NCI-H1048 (cell line): ENCODE measurements around the gene RNH1.

ENCODE experiments used
- DNase-seq: peaks from one replicate; lab custom pipeline; 2025; lab: John Stamatoyannopoulos, UW

The RNH1 gene

DNA sequence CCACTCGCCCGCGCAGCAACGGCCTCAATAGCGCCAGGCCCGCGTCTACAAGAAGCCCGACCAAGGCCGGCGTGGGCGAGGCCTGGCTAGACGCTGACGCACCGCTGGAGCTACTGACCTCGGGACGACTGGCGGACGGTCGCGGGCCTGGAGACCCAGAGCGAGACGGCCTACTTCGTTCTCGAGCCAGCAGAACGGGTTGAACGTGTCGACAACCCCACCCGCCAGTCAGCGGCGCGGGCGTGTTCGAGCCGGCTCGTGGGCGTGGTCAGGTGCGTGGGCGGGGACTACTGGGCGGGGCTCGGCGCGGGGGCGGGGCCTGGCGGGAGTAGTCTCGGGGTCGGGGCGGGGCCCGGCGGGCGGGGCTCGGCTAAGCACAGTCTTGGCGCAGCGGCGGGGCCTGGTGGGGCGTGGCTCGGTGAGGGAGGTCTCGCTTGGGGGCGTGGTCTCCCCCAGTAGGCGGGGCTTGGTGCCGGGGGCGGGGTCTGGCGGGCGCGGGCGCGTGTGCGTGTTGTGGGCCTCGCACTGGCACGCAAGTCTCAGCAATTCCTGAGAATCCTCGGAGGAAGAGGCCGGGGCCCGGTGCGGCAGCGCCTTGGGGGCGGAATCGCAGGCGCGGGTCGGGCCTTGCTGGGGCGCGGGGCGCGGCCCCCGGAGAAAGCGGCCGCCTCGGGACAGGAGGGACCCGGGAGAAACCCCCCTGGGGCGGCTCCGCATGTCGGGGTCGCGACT is at the start of gene RNH1:
Gene RNH1 (minus strand): TSS at position 248 of the 732 bp plus-strand sequence. CDS start 5,080 bp downstream, outside the sequence.
- peak; percentile 74 for DNase-seq

DNA sequence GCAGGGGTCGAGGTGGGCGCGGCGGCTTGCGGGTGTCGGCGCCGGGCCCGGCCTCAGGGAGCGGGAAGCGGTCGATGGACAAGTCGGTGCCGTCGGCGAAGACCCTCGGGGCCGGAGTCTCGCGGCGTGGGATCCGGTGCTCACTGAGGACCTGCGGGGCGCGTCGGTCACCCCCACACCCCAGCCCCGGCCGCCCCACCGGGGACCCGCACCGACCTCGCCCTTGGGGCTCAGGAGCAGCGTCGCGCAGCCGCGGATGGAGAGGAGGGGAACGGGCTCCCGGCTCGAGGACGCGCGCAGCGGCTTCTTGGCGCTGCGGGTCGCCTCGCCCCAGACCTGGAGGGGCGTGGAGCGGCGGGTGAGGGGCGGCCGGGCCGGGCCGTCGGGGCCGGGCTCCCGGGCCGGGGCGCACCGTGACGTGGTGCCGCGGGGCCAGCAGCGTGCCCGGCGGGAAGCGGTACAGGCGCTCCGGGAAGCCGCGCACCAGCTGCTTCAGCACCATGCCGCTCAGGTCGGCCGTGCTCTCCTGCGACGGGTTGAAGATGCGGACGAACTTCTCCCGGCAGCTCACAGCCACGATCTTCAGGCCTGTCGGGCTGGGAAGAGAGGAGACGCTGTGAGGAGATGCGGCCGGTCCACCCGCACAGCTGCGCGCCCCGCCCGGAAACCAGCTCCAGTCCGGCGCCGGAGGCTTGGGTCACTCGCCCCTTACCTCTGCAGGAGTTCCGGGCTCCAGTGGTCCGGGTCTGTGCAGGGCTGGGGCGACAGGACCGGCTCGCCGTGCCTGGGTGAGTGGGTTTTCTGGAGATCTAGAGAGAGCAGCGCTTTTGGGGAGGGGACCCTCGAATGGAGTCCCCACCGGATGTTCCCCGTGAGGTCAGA is 49.0 kb upstream of the RNH1 start:
- DNase-seq, result no peak

DNA sequence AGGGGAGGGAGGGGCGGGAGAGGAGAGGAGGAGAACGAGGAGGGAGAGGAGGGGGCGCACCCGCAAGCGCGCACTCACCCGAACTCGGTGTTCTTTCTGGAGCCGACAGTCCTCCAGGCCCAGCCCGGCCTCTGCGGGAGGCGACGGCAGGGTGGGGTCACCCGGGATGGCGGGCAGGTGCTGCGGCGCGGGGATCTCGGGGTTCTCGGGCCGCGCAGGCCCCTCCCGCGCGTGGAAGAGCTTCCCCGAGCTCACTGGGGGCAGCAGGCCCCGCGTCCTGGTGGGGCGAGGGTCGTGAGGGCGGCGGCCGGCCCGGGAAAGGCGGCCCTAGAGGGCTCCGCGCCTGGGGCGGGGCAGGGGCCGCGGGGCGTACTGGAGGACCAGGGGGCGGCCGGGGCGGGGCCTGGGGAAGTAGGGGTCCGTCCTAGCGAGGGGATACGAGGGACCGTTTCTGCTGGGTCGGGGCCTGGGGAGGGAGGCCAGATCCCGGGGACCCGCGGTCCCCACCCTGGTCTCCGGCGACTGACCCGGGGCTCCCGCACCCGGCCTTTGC is 48.3 kb upstream of the RNH1 start:
- DNase-seq, result no peak

DNA sequence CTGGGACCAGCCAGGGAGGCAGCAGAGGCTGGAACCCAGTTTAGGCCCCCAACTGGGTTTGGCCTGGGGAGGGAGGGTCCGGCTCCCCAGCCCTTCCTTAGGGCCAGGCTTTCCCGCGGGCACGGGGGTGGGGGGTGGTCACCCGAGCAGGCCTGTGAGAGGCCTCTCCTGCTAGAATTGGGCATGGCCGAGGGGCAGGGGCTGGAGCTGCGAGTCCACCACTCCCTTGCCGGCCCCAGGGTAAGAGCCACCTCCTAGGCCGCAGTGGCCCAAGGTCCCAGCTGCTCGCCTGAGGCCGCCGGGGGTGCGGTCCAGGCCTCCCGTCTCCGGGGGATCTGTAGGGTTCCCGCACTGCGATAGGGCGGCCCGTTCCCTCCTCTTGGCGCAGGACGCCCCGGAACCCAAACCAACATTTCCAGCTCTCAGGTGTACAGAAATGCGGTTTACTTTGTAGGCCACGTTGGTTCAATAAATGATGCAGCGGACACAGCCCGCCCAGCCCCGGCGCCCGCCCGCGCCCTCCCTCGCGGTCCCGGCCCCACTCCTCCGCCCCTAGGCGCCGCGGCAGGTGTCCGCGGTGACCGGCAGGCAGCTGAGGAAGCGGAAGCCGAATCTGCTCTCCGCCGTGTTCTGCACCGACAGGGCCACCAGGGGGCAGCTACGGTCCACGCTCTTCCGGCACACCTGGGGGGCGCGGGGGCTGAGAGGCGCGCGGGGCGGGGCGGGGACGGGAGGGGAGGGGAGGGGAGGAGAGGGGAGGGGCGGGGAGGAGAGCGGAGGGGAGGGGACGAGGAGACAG is 47.6 kb upstream of the RNH1 start:
- peak; percentile 52 for DNase-seq

DNA sequence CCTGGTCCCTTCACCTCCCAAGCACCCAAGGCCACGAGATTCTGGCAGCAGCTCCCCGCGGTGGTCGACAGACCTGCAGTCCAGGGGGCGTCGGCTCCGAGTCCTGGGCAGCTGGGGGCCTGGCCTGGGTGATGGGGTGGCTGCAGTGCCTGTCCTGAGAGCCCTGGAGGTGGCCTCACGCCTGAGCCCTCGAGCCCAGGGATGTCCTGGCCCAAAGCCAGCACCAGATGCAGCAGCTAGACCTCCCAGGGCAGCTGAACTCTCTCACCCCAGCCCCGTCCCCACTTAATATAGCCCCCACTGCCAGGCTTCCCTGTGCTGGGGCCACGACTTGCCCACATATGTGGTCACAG is 46.9 kb upstream of the RNH1 start:
- no peak for DNase-seq

DNA sequence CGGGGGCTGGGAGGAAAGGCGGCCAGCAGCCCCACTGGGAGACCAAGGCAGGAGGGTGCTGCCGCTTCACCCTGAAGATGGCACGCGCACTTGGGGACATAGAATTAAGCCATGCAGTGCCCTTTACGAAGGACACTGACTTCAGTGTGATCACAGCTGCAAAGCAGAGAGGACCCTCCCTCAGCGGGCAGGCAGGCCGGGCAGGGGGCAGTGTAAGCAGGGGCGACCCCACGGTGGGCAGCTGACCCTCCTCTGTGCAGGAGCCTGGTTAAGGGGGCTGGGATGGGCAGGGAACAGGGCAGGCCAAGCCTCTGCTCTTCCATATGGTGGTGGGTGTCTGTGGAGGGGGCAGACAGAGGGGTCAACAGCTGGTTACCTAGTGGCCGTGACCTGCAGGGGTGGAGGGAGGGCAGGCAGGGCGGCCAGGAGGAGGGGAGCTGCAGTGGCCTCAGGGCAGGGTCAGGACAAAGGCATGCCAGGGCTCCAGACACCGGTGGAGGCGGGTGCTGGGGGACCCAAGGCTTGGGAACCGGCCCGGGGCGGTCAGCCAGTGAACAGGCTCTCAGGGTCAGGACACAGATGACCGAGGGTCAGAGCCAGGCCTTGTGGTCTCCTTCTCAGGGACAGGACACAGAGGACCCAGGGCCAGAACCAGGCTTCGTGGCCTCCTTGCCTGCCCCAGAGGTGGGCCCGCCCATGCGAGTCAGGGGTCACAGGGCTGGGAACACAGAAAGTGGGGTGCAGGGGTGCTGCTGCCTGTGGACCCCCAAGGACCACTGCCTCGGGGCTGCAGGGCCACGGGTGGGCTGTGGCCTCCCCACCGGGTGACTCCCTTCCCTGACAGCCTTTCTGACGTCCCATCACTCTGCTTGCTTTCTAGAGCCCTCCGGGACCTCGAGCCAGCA is 46.3 kb upstream of the RNH1 start:
- DNase-seq, result no peak

DNA sequence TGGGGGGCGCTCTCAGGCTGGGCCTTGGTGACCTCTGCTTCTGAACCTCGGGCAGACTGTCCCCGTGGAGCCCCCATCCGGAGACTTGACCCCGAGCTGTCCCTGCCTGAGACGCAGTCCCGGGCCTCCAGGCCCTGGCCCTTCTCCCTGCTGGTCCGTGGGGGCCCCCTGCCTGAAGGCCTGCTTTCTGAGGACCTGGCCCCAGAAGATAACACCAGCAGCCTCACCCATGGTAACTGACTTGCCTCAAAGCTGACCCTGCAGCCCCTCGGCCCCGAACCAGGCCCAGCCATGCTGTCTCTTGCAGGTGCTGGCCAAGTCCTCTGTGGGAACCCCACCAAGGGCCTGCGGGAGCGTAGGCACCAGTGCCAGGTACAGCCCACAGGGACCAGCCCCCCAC is 44.6 kb upstream of the RNH1 start:
- DNase-seq, result no peak

DNA sequence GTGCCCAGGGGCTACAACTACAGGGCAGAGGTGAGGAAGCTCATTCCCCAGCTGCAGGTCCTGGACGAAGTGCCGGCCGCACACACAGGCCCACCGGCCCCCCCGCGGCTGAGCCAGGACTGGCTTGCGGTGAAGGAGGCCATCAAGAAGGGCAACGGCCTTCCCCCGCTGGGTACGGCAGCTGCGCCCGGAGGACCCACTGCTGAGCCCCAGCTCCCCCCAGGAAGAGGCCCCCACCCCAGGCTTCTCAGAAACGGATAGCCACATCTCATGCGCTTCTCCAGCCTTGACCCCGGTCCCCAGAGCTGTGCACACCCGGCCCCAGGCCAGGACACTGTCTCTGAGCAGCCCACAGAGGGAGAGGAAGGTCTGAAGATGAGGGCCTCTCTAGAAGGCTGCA is 44.1 kb upstream of the RNH1 start:
- no peak for DNase-seq

DNA sequence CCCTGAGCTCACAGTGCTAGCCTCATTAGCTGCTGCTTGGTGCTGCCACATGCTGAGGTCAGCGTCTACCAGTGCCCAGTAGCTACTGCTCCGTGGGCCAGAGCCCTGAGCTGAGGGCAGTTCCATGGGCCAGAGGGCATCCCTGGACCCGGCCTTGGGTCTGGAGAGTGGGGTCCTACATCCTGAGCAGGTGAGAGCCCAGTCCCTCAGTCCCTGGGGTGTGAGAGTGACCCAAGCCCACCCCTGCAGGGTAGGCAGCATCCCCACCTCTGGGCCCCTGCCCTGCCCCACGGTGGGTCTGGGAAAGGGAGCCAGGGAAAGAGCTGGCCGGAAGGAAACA is 43.7 kb upstream of the RNH1 start:
- no peak for DNase-seq

DNA sequence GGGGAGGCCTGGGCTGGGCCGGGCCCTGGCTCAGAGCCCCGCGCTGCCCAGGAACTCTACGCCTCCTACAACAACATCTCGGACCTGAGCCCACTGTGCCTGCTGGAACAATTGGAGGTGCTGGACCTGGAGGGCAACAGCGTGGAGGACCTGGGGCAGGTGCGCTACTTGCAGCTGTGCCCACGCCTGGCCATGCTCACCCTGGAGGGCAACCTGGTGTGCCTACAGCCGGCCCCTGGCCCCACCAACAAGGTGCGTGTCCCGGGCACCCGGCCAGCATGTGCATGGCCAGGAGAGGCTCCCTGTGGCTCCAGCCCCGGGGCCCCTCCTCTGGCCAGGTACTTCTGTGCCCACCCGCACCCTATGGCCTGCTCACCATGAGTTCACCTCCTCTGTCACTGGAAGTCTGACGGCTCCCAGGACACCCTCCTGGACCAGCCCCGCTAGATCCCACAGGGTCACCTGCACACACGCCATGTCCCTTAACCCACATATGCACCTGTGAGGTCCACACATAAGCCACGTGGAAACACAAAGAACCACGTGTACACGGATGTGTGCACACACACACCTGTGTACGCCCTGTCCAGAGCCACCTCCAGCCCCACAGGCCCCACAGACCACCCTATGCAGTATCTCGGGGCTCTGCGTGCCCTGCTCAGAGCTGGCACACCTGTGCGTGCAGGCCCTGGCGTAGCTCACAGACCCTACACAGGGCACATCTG is 43.1 kb upstream of the RNH1 start:
- DNase-seq, result no peak

DNA sequence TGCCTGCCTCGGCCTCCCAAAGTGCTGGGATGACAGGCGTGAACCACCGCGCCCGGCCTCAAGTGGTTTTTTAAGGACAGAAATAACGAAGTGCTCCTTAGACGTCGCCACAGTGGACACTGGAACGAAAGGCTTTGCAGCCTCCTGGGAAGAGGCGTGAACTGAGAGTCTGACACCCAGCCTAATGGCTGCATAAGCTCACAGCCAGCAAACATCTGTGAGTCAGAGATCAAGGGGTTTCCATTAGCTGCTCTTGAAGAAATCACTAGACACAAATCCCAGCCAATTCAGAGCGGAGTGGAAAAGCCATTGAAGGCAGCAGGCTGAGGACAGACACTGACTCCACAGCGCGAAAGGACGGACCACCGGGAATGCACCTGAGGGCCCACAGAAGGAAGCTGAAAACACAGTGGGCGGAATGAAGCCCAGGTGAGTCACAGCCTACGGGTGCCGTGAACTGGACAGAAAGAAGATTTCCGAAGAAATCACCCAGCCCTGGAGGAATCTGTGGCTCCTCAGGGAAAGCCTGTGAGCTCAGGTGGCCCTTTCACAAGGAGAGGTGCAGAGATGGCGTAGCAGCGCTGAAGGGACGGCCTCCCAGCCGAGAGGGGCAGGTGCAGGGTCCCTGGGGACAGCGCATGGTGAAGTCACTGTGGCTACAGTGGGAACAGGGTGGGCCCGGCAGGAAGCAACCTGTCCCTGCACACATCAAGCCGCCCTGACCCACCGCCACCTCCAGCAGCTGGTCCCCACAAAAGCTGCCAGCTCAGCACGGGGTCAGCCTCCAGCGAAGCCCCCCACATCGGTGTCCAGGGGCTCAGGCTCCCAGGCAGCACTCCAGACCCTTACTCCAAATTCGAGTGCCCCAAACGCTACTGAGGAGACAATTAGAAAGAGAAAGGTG is 41.9 kb upstream of the RNH1 start:
- DNase-seq, result no peak

DNA sequence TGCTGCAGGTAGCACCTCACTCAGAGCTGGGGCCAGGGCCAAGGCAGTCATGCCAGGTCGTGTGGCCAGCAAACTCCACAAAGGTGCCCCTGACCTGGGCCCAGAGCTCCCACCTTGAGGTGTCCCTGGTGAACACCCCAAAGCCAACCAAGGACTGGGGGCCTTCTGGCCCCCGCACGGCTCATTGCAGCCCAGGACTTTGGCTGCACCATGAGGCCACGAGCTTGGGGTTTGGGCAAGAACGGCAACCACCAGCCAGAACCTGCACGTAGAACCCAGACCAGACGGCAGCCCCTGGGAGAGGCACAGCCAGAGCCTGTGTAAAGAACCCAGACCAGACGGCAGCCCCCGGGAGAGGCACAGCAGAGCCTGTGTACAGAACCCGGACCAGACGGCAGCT is 38.1 kb upstream of the RNH1 start:
- no peak for DNase-seq

DNA sequence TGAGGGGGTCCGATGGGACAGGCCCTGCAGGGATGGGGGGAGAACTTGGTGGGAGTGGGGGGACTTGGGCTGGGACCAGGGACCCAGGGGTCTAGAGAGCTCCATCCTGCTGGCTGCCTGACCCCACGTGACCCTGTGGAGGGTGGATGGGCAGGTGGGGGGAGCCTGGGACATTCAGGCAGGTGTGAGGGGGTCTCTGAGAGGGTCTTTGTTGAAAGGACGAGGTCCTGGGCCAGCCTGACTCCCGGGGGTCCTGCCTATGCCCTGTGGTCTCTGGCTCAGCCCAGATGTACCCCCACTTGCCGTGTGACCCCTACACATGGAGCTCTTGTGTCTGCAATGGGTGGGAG is 37.8 kb upstream of the RNH1 start:
- no peak for DNase-seq

DNA sequence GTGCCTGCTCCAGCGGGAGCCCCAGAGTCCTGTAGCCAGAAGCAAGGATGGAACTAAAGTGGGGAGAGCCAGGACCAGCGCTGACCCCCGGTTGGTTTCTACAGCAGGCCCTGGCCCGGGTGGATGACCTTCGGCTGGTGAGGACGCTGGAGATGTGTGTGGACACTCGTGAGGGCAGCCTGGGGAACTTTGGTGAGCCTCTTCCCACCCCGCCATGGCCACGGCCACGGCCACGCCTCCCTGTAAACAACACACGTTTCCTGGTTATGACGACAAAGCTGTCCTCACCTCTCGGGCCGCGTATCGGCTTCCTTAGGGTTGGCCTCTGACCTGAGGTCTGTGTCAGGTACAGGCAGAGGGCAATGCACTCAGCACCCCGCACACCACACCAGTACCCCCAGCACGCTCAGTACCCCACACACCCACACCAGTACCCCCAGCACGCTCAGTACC is 34.4 kb upstream of the RNH1 start:
- no peak for DNase-seq

DNA sequence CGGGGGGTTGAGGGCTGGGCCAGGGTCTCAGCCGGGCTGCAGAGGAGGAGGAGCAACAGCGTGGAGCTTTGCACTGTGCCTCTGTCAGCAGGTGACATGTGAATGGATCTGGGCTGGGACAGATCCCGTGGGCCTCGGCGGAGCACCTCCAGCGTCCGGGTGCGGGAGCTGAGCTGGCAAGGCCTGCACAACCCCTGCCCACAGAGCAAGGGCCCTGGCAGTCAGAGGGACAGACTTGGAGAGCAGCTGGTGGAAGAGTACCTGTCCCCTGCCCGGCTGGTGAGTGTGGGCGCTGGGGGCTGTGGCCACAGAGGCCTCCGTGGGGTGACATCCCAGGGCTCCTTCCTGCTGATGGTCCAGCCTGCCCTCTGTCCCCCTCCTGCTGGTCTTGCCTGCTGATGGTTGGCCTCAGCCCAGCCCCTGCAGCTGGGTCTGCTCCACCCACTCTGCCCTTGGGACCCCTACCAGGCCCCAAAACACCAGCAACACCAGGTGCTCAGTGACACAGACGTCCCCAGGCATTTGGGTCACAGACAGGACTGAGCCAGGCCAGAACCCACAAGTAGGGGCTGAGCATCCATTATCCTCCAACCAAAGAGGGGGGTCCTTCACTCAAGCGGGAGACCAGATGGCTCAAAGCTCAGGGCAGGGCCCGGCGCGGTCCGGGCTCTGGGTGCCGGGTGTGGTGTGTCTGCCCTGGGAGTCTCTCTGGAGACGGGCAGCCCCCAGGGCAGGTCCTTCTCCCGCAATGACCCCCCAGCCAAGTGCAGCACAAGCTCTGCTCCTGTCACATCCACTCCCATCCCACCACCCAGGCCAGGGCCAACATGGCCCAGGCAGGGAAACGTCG is 33.8 kb upstream of the RNH1 start:
- no peak for DNase-seq

DNA sequence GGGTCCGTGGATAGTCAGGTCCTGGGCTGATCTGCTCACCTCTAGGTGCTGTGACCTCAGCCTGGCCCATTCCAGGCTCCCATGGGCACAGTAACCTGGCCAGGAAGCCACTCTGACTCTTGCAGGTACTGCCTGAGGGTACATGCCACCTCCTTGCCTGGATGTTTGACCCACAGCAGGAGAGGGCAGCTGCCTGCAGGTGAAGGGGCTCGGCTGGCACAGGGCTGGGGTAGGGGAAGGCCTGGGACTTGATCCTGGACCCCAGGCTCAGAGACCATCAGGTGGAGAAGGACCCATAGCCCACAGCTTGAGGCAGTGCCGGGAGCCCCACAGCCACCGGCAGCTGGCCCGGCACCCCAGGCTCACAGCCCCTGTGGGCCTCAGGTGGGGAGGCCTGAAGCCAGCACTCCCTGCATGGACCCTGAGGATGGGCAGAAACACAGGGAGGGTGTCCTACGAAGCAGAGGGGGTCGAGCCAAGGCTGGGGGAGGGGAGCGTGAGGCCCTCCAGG is 33.0 kb upstream of the RNH1 start:
- DNase-seq, result no peak

DNA sequence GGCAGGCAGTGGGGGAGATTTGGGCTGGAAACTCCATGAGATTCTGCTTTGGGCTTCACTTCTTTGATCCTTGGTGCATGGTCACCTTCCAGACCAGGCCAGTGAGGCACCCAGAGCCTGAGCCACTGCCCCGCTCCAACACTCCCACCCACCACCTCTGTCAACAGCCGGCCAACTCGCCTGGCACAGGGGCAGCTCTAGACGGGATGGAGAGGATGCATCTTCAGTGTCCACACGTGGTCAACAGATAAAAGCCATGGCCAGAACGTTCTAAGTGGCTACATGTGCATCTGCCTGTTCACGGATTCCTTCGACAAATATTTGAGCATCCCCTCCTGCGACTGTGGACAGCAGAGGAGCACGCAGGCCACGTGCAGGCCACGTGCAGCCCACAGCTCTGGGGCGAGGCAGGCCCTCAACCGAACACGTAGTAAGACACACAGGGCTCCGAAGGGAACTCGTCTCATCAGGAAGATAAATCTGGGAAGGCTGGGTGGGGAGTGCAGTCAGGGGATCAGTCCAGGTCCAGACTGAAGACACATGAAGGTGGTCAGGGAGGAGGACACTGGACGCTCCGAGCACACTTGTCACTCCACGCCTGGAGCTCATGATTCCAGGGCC is 31.5 kb upstream of the RNH1 start:
- DNase-seq, result no peak
